Embryonic facial prominence (tissue), 1 donor: ENCODE measurements around the gene TBC1D22A.
"Not testable (repeated sequence)": the region's sequence is repeated elsewhere in the genome, so short reads cannot be mapped to it uniquely, and the experiment has no call there.

Experiments used
- DNase-seq: peaks from one replicate; pipeline ENCODE4 v3.0.0-alpha.2; 2016; ENCODE audit errors: extremely low spot score

TBC1D22A gene

DNA sequence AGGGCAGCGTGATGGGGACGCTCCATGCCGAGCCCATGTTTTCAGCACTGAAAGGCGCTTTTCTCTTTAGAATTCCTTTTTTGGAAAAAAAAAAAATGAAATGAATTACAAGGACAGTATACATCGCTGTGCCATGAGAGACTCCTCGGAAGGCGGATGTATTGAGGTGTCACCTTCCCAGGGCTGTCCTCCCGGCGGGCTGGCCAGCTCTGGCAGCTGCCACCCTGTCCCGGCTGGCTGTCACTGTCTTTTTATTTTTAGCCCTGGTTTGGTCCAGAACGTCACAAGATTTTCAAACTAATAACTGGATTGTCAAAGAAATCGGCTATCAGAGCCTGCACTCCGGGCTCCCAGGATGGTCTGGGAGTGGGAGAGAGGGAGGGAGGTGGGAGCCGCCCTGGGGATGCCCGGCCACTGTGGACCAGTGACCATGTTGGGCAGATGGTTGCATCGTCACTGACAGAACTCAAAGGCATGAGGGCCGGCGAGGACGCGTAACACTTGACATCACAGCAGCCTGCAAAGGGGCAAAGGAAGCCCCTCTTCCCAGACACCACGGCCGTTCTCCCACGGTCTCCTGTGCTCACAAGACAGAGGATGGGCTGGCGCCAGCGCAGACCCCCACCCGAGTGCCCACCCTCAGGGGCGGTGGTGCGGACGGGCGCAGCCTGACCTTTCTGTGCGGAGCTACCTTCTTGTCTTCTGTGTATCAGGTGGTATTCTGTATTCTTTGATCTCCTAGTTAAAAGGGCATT is 392.9 kb downstream of the TBC1D22A start:
- no peak for DNase-seq

- no peak for DNase-seq
These were observed 393.5 kb downstream of the TBC1D22A start for GRCh38 chr22:47155912-47156311.

DNA sequence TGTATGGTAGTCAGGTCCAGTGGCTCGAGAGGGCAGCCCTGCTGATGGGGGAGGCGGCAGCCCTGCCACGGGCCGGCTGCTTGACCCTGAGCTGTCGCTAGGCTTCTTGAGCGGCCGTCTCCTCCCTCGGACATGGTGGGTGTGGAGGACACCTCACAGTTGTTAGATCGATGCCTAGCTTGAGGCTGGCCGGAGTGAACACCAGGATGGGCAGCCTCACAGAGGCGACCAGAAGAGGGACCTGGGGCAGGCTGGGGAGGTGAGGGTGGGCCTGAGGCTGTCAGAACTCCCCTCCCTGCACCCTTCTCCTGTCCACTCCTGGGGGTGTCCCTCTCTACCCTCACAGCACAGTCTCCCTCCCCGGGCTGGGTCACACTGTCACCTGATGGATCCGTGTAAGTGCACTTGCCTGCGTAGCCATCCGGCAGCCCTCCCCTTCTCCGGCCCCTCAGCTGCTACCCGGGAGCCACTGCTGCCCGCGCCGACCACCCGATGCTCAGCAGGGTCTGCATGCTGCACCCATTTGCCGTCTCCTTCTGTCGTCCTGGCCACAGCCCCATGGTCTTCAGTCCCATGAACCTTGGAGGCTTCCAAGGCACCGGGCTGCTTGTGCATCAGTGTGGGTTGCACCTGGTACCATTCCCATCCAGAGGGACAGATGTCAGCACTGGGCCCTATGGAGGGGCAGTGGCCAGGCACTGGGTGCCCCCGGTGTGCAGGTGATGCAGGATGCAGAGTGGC is 394.1 kb downstream of the TBC1D22A start:
- DNase-seq: no peak

DNA sequence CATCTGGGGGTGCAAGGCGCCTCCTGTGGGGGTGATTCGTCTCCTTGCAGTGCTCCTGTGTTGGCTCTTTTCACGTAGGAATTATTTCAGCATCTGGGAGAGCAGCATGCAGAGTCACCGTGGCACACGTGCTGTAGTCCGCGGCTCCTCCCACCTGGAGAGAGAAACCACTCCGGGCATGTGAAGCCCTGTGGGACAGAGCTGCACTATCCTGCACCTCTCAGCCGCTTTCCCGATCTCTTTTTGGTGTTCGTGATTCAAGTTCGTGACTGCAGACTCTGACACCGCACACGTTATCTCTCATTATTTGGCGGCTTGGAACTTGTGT is 394.6 kb downstream of the TBC1D22A start:
- no peak for DNase-seq

DNA sequence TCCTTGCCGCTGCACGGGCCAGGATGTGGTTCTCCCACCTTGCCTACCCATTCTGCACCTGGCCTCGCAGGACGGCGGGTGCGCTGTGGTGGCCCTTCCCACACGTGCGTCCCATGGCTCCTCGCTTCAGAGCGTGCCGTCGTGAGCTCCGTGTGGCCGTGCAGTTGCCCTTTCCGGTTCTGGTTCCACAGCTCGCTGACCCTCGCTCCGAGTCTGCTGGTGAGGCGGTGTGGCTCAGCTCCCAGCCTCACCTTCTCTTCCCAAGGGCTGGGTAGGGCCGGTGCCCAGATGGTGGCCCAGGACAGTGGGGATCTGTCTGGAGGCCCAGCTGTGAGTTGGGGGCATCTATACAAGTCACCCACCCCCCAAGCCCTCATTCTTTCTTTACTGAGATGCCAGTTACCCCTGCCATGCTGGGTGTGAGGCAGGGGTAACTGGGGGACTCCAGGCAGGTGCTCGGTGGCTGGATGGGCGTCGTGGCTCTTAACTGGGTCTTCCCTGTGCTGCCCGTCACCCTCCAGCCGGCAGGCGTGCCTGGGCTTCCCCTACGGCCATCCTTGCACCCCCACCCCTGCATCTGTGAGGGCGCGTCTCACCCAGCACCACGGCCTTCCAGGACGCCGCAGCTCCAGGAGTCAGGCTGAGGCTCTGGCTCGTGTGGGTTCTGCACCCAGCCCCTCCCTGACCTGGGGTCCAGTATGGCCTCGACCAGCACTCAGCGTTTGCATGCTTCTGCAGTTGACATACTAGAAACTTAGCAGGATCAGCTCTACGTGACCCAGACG is 395.2 kb downstream of the TBC1D22A start:
- no peak for DNase-seq

- no peak for DNase-seq
These were observed 396.0 kb downstream of the TBC1D22A start for GRCh38 chr22:47158457-47158856.

DNA sequence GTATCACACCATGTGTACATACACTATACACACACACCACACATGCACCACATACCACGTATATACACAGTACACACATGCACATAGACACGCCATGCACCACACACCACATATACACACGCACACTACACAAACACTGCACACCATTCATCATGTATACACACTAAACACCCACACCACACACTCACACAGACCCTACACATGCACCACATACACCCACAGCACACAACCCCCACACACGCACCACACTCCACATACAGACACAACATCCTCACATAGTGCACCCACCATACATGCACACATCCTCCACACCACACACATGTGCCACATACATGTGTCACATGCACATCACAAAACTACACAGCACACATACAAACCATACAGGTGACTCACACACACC is 397.1 kb downstream of the TBC1D22A start:
- DNase-seq: no peak

GRCh38 chr22:47160141-47160541 is 397.7 kb downstream of the TBC1D22A start:
- DNase-seq: no peak

GRCh38 chr22:47160781-47161520 is 398.5 kb downstream of the TBC1D22A start:
- DNase-seq: no peak

DNA sequence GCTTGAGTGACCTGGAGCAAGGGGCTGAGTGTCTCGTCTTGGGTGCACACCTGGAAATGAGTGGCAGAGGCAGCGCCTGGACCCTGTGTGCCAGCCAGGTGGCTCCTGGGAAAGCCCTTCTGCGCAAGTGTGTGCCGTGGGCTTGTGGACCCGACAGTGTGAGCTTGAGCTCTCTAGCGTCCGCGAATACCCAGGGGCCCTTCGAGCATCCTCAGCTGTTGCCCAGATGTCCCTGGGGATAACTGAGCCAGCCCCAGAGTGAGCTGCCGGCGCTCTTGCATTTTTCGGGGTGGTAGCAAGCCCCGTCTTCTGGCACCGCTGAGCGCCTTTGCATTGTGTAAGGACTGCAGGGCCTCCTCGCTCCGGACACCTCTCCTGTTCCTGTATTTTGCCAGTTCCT is 399.2 kb downstream of the TBC1D22A start:
- no peak for DNase-seq

DNA sequence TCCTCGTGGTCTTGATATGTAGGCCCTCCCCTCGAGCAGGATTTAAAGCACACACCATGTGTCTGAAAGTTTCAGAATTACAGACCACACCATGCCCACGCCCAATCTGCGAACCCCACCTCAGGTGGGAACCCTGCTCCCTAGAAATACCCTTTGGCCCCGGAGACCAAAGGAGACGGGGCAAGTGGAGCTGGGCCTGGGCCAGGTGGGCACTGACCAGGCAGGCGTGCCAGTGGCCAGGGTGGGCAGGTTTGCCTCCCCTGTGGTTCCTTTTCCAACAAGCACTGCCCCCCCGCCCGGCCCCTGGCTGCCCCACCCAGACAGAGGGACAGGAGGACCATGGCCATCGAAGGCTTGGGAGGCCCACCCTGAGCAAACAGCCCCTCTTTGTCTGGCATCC is 400.4 kb downstream of the TBC1D22A start:
- DNase-seq: no peak

GRCh38 chr22:47163481-47163855 is 401.0 kb downstream of the TBC1D22A start:
- DNase-seq: no peak

GRCh38 chr22:47163856-47164513 is 401.5 kb downstream of the TBC1D22A start:
- no peak for DNase-seq

DNA sequence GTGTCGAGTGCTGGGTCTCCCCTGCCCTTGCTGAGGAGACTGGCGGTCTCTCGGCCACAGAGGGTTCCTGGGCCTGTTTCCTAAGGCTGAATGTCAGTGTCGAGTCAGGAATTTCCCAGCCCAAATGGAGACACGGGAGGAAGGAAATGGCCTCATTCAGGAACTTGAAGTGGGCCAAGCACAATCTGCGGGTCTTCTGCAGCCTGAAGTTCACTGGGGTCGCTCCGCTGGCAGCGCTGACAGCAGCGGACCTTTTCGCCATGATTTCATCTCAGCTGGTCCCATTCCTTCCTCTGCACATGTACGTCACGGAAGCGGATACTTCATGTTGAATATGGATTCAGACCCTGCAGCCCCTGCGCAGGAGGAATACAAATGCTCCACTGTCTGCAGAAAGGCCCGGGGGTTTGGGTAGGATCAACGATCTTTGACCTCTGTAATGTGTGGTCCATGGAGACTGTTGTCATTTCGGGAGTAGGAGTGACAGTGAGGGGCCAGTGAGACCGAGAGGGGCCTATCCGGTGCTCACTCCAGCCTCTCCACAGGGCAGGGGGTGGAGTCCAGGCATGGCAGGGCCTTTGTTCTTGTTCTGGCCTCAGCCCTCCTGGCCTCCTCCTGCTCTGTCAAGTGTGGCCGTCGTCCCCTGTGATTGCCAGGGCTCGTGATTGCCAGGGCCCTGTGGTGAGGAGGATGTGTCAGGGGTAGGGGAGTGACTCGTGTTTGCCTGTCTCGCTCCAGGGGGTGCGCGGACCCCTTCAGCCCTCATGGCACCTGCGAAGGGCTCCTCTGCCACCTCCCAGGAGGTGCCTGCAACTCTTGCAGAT is 402.3 kb downstream of the TBC1D22A start:
- no peak for DNase-seq

GRCh38 chr22:47165338-47166032 is 403.0 kb downstream of the TBC1D22A start:
- no peak for DNase-seq

DNA sequence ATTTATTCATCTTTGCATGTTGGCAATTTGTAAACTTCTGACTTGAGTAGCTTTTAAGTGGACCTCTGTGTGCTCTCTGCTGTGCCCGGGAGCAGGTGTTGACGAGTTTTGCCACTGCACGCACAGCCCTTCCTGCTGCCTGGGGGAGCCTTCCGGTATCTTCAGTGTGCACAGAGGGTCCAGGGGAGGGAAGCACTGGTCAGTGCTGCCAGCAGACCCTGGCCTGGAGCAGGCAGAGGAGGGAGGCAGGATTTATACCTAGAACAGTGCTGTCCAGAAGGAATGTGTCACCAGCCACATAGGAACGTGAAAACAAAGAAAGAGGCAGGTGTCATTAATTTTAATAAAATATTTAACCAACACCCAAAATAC is 403.6 kb downstream of the TBC1D22A start:
- DNase-seq: no peak

DNA sequence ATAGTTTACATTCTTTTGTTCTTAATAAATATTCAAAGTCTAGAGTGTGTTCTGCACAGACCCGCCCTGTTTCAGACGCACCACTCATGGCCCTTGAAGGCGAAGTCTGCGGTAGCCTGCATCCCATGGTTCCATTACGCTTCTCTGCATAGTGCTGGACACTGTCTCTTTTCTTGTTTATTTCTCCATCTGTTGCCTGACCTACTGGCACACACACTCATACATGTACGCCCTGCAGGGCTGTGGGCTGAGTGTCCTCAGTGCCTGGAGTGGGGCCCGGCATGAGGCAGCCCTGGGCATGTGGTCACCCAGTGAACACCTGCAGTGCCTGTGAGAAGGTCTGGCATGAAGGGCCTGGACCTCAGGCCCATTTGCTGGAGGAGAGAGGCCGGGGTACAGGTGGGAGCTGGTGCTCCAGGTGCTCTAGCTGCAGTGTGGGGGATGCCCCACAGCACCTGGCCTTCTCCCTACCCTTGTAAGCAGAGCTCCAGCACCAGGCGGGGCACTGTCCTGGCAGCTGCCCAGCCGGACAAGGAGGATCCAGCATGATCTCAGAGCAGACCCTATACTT is 404.1 kb downstream of the TBC1D22A start:
- DNase-seq: no peak

GRCh38 chr22:47167056-47167455 is 404.6 kb downstream of the TBC1D22A start:
- no peak for DNase-seq

DNA sequence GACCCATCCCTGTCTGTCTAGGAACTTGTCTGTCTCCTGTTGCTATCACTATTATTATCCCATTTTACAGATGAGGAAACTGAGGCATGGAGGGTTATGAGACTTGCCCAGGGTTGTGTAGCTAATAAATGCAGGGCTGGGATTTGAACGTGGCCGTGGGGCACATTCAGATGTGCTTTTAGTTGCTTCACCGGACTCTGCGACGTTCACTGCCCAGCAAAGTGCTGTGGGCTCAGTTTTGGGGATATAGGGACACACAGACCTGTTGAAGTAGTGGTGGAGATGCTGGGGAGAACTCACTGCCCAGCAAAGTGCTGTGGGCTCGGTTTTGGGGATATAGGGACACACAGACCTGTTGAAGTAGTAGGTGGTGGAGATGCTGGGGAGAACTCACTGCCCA is 405.5 kb downstream of the TBC1D22A start:
- not testable (repeated sequence) for DNase-seq

DNA sequence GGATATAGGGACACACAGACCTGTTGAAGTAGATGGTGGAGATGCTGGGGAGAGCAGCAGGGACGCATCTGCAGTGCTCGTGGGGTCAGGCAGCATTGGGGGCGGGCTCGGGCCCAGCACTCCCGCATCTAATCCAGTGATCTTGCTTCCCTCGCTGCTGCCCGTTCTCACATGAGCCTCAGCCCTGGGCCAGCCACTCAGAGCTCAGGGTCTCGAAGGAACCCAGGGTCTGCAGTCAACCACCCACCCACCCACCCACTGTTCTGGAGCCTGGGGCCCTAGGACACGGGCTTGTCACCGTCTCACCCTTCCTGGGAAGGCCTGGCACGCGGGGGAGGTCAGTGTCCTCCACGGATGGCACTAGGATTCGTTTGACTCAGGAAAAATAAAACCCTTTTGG is 406.0 kb downstream of the TBC1D22A start:
- DNase-seq: no peak
